Astrocyte of the spinal cord (primary cell): ENCODE data around the gene DPH7.

Experiments
- DNase-seq: peaks from one replicate; pipeline ENCODE4 v3.0.0; 2011; ENCODE audit warnings: low read depth, low spot score
- H3K4me3 ChIP-seq: 2 replicates; pipeline ENCODE4 v1.5.1; 2011; ENCODE audit warnings: low read depth, mild to moderate bottlenecking, low read length, moderate library complexity
- in situ Hi-C: cut with HindIII; loops from 2 replicates; pipeline ENCODE4 v1.10.0; 2017; ENCODE audit warnings: low sequenced_read_pairs
- TF ChIP-seq, protein P1 (sequence below): IDR thresholded peaks from 2 replicates; pipeline ENCODE4 v1.5.1; 2012; ENCODE audit warnings: low read depth, mild to moderate bottlenecking, low read length, inconsistent platforms

Gene DPH7

DNA sequence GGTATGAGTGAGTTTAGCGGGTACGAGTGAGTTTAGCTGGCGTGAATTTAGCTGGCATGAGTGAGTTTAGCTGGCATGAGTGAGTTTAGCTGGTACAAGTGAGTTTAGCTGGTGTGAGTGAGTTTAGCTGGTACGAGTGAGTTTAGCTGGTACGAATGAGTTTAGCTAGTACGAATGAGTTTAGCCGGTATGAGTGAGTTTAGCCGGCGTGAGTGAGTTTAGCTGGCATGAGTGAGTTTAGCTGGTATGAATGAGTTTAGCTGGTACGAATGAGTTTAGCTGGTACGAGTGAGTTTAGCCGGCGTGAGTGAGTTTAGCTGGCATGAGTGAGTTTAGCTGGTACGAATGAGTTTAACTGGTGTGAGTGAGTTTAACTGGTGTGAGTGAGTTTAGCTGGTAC, 69.5 kb downstream of the DPH7 start:
- TF ChIP-seq, protein P1, sequence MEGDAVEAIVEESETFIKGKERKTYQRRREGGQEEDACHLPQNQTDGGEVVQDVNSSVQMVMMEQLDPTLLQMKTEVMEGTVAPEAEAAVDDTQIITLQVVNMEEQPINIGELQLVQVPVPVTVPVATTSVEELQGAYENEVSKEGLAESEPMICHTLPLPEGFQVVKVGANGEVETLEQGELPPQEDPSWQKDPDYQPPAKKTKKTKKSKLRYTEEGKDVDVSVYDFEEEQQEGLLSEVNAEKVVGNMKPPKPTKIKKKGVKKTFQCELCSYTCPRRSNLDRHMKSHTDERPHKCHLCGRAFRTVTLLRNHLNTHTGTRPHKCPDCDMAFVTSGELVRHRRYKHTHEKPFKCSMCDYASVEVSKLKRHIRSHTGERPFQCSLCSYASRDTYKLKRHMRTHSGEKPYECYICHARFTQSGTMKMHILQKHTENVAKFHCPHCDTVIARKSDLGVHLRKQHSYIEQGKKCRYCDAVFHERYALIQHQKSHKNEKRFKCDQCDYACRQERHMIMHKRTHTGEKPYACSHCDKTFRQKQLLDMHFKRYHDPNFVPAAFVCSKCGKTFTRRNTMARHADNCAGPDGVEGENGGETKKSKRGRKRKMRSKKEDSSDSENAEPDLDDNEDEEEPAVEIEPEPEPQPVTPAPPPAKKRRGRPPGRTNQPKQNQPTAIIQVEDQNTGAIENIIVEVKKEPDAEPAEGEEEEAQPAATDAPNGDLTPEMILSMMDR, result no peak
- DNase-seq, result no peak
- no peak overlapping the region for H3K4me3 ChIP-seq
- in situ Hi-C loops, result no loop called here

DNA sequence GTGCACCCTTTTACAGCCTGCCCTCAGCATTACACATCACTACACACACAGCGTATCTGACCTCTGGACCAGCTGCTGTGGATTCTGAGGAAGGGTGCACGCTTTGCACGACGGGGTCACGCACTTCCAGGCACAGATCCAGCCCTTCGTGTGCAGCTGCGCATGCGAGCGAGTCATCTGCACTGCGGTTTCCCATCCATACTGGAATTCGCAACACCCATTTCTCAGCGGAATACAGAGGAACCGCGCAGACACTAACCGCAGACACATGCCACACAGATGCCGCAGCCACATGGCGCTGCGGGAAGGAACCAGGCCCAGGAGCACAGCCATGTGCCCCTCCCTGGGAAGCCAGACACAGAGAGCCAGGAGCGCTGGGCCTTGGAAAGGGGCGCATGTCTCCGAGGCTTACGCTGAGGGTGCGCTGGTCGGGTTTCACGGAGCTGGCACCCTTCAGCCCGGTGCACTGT, 72.0 kb downstream of the DPH7 start:
- TF ChIP-seq, protein P1, result no peak
- in situ Hi-C loops, result no loop called here
- no peak overlapping the region for H3K4me3 ChIP-seq
- no peak for DNase-seq

DNA sequence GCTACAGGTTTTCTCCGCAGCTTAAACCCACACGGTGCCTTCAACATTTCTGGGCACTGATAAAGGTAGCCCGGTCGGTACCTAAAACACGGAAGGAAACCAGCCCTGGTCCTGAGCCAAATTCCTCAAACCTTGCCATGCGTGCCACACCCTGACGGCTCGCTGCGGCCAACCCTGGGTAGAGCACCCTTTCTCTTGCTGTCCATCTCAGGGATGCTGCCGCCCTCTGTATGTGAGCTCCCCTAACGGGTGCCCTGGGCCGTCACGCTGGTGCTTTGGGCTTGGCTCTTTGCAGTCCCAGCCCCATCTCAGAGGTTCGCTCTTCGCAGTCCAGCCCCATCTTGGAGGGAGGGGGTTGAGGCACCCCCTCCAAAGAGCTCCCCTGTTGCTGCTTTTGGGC, 72.5 kb downstream of the DPH7 start:
- in situ Hi-C loops, result no loop called here
- TF ChIP-seq, protein P1, result no peak

DNA sequence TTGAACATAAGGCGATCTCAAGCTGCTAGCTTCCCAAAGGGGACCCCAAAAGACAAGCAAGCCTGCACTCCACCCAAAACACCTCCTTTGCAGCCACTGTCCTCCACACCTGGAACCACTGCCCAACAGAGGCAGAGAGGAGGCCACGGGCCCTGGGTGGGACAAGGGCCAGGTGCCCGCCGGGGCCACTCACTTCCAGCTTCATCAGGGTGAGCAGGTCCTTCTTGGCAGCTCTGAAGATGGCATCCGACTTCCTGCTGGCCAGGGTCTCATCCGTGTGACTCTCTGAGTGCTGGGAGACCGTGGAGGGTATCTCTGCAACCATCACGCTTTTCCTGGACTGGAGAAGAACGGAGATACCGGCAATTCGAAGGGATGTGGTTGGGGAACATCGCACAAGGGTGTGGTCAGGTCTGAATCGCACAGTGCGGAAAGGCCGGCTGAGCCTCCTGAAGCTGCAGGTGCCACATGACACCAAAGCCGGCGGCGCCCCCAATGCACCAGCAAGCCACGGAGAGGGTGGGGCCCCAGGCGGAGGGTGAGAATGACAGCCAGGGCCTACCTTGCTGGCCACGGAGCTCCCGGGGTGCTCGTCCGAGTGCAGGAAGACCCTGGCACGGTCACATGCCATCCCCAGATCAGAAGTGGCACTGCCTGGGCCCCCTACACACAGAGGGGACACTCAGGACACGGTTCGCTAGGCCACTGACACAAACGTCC, 73.1 kb downstream of the DPH7 start:
- DNase-seq, result no peak
- TF ChIP-seq, protein P1, result no peak
- in situ Hi-C loops, result no loop called here

More for the DNA sequence above, 72.5 kb downstream of the DPH7 start:
- H3K4me3 ChIP-seq, result no peak overlapping the region
- DNase-seq, result no peak

More for the DNA sequence above, 73.1 kb downstream of the DPH7 start:
- H3K4me3 ChIP-seq, result no peak overlapping the region
